ENCODE data around the gene SLC12A1.

SLC12A1 gene

GRCh38 chr15:48289628-48290027 lies 83.5 kb downstream of the SLC12A1 start:
- H3K36me3 ChIP-seq (ENCODE audit: control insufficient read depth, insufficient read depth, low read length): no peaks in the 10 kb centered on the region
- TF ChIP-seq, protein P1, sequence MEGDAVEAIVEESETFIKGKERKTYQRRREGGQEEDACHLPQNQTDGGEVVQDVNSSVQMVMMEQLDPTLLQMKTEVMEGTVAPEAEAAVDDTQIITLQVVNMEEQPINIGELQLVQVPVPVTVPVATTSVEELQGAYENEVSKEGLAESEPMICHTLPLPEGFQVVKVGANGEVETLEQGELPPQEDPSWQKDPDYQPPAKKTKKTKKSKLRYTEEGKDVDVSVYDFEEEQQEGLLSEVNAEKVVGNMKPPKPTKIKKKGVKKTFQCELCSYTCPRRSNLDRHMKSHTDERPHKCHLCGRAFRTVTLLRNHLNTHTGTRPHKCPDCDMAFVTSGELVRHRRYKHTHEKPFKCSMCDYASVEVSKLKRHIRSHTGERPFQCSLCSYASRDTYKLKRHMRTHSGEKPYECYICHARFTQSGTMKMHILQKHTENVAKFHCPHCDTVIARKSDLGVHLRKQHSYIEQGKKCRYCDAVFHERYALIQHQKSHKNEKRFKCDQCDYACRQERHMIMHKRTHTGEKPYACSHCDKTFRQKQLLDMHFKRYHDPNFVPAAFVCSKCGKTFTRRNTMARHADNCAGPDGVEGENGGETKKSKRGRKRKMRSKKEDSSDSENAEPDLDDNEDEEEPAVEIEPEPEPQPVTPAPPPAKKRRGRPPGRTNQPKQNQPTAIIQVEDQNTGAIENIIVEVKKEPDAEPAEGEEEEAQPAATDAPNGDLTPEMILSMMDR (IDR thresholded peaks at IDR 0.05): no peak
- no peaks in the 10 kb centered on the region for H3K4me1 ChIP-seq
- H3K4me2 ChIP-seq (ENCODE audit: low read length): no peak overlapping the region
- no peaks in the 10 kb centered on the region for H3K27me3 ChIP-seq (ENCODE audit: control insufficient read depth, insufficient read depth, low read length)
- H3K79me2 ChIP-seq: no peaks in the 10 kb centered on the region
- no peak overlapping the region for H2AFZ ChIP-seq
- H3K4me3 ChIP-seq (ENCODE audit: low read depth, low read length): no peak overlapping the region
- no peaks in the 10 kb centered on the region for H3K9me3 ChIP-seq (ENCODE audit: control insufficient read depth, low read length)
- no peak overlapping the region for H3K9ac ChIP-seq
- H3K27ac ChIP-seq: no peak overlapping the region

- H3K79me2 ChIP-seq: no peaks in the 10 kb centered on the region
- H3K9ac ChIP-seq: no peak overlapping the region
- TF ChIP-seq, protein P1 (IDR thresholded peaks at IDR 0.05): no peak
- no peaks in the 10 kb centered on the region for H3K9me3 ChIP-seq (ENCODE audit: control insufficient read depth, low read length)
- no peak overlapping the region for H2AFZ ChIP-seq
- H3K36me3 ChIP-seq (ENCODE audit: control insufficient read depth, insufficient read depth, low read length): no peaks in the 10 kb centered on the region
- no peak overlapping the region for H3K27ac ChIP-seq
- no peak overlapping the region for H3K4me3 ChIP-seq (ENCODE audit: low read depth, low read length)
- H3K27me3 ChIP-seq (ENCODE audit: control insufficient read depth, insufficient read depth, low read length): no peaks in the 10 kb centered on the region
- no peaks in the 10 kb centered on the region for H3K4me1 ChIP-seq
- no peak overlapping the region for H3K4me2 ChIP-seq (ENCODE audit: low read length)
These were observed 86.4 kb downstream of the SLC12A1 start for GRCh38 chr15:48292458-48292857.

DNA sequence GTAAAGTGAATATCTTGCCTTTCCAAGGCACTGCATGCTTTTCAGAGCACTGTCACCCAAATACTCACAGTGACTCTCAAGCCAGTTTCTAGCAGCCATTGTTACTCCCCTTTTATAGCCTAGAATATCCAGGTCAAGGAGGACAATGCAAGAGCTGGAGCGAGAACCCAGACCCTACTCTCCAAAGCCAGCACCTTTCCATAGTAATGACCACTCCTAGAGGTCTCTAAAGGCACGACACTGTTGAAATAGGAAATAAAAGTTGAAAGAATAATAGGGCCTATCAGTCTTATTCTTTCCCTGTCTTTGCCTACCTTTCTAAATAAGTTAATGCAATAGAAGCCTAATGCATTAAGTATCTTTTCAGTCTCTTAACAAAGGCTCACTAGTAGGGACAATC lies 91.6 kb downstream of the SLC12A1 start:
- no peaks in the 10 kb centered on the region for H3K27me3 ChIP-seq (ENCODE audit: control insufficient read depth, insufficient read depth, low read length)
- no peak overlapping the region for H3K4me3 ChIP-seq (ENCODE audit: low read depth, low read length)
- H3K27ac ChIP-seq: no peak overlapping the region
- TF ChIP-seq, protein P1 (IDR thresholded peaks at IDR 0.05): no peak
- H3K9me3 ChIP-seq (ENCODE audit: control insufficient read depth, low read length): no peaks in the 10 kb centered on the region
- H3K36me3 ChIP-seq (ENCODE audit: control insufficient read depth, insufficient read depth, low read length): no peaks in the 10 kb centered on the region
- no peak overlapping the region for H2AFZ ChIP-seq
- H3K79me2 ChIP-seq: no peaks in the 10 kb centered on the region
- H3K9ac ChIP-seq: no peak overlapping the region
- H3K4me1 ChIP-seq: no peaks in the 10 kb centered on the region
- no peak overlapping the region for H3K4me2 ChIP-seq (ENCODE audit: low read length)

- no peak overlapping the region for H3K4me3 ChIP-seq (ENCODE audit: low read depth, low read length)
- no peak overlapping the region for H2AFZ ChIP-seq
- H3K9ac ChIP-seq: no peak overlapping the region
- no peaks in the 10 kb centered on the region for H3K27me3 ChIP-seq (ENCODE audit: control insufficient read depth, insufficient read depth, low read length)
- H3K27ac ChIP-seq: no peak overlapping the region
- no peaks in the 10 kb centered on the region for H3K9me3 ChIP-seq (ENCODE audit: control insufficient read depth, low read length)
- TF ChIP-seq, protein P1 (IDR thresholded peaks at IDR 0.05): no peak
- H3K36me3 ChIP-seq (ENCODE audit: control insufficient read depth, insufficient read depth, low read length): no peaks in the 10 kb centered on the region
- H3K4me2 ChIP-seq (ENCODE audit: low read length): no peak overlapping the region
- H3K79me2 ChIP-seq: no peaks in the 10 kb centered on the region
- H3K4me1 ChIP-seq: no peaks in the 10 kb centered on the region
These were observed 92.8 kb downstream of the SLC12A1 start for GRCh38 chr15:48298914-48299313.

GRCh38 chr15:48300038-48300437 lies 93.9 kb downstream of the SLC12A1 start:
- Histone ChIP-seq H3K79me2 (no peaks in the 10 kb centered on the region), H3K4me2 (ENCODE audit: low read length) (no peak overlapping the region), H3K27me3 (ENCODE audit: control insufficient read depth, insufficient read depth, low read length) (no peaks in the 10 kb centered on the region), H3K36me3 (ENCODE audit: control insufficient read depth, insufficient read depth, low read length) (no peaks in the 10 kb centered on the region), H3K9me3 (ENCODE audit: control insufficient read depth, low read length) (no peaks in the 10 kb centered on the region), H3K4me3 (ENCODE audit: low read depth, low read length) (no peak overlapping the region), H3K9ac (no peak overlapping the region), H3K27ac (no peak overlapping the region), H2AFZ (no peak overlapping the region), H3K4me1 (no peaks in the 10 kb centered on the region)
- TF ChIP-seq, protein P1 (IDR thresholded peaks at IDR 0.05): no peak
